Uterus (tissue), 2 donors: ENCODE measurements around the gene NAT14.

Source experiments
- POLR2A ChIP-seq, 2 donors: fragments of 450-650 bp; IDR thresholded peaks; one replicate each; pipeline ENCODE4 v1.6.1; 2016; ENCODE audit warnings: antibody characterized with exemption in 2 of 2, mild to moderate bottlenecking in 1 of 2, moderate library complexity in 1 of 2
- TF ChIP-seq, protein P1 (sequence below), 4 experiments: fragments of 200-600 bp in 2 of 4; fragments of 450-650 bp in 2 of 4; sonication (generic) in 2 of 4; IDR thresholded peaks; one replicate each; pipeline ENCODE4 v1.5.1; 2016 to 2019; ENCODE audit warnings: antibody characterized with exemption in 4 of 4, mild to moderate bottlenecking in 2 of 4, moderate library complexity in 1 of 4

DNA sequence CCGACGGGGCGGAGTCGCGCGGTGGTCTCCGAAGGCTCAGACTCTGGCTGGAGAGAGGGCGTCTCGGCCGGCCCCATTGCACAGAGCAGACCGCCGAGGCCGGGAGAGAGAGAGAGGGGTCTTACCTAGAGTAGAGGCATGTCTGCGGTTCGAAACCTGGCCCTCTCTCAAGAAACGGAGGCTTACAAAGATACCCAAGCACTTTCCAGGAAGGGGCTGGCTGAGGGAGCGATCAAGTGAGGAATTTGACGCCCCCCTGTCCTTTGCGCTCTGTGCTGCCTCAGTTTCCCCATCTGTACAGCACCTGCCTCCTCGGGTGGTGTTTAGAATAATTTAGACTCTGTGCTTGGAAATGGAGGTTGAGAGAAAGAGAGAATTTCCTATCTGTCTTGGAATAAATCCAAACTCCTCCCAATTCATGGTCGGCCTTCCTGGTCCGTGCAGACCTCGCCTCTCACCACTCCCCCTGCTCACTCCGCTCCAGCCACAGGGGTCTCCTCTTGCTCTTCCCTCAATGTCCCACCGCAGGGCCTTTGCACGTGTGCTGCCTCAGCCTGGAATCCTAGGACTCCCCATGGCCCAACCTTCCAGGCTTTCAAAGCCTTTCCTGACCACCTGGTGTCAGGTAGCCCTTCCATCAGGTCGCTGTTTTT, 22.9 kb upstream of the NAT14 start:
- TF ChIP-seq, protein P1, sequence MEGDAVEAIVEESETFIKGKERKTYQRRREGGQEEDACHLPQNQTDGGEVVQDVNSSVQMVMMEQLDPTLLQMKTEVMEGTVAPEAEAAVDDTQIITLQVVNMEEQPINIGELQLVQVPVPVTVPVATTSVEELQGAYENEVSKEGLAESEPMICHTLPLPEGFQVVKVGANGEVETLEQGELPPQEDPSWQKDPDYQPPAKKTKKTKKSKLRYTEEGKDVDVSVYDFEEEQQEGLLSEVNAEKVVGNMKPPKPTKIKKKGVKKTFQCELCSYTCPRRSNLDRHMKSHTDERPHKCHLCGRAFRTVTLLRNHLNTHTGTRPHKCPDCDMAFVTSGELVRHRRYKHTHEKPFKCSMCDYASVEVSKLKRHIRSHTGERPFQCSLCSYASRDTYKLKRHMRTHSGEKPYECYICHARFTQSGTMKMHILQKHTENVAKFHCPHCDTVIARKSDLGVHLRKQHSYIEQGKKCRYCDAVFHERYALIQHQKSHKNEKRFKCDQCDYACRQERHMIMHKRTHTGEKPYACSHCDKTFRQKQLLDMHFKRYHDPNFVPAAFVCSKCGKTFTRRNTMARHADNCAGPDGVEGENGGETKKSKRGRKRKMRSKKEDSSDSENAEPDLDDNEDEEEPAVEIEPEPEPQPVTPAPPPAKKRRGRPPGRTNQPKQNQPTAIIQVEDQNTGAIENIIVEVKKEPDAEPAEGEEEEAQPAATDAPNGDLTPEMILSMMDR (IDR thresholded peaks at IDR 0.05) = no peak
- peak in 1 of 2 donors; percentile 19 for TF ChIP-seq POLR2A (IDR thresholded peaks at IDR 0.05)
